Neural cell (in vitro differentiated cells): Measurements from ENCODE around the gene PNMA6A. TPM values are rescaled to one million over a fixed set of nuclear protein-coding genes. Genes with fewer than 3 reads are reported as not detected.
"Not testable (repeated sequence)": the region's sequence is repeated elsewhere in the genome, so short reads cannot be mapped to it uniquely, and the experiment has no call there.

Experiments used
- H2AFZ ChIP-seq: fragments of 200-600, 300-800 bp; sonication (generic), shearing (Covaris generic); 2 replicates; pipeline ENCODE4 v1.6.0; 2014; ENCODE audit warnings: low read depth, mild to moderate bottlenecking, antibody characterized with exemption, low read length, moderate library complexity
- H3F3A ChIP-seq: fragments of 200-600 bp; shearing (Covaris generic); 2 replicates; pipeline ENCODE4 v1.6.1; 2016; ENCODE audit warnings: mild to moderate bottlenecking, moderate library complexity, mixed read lengths, antibody characterized with exemption, low read length; ENCODE audit not compliant: insufficient read depth, poor library complexity, severe bottlenecking
- H3K27ac ChIP-seq: fragments of 200-600, 300-800 bp; sonication (generic), shearing (Covaris generic); 2 replicates; pipeline ENCODE4 v1.5.1; 2014; ENCODE audit warnings: mild to moderate bottlenecking, low read length, moderate library complexity
- H3K27me3 ChIP-seq: fragments of 300-800, 200-600 bp; sonication (generic), shearing (Covaris generic); 2 replicates; pipeline ENCODE4 v1.6.0; 2014; ENCODE audit warnings: mild to moderate bottlenecking, low read depth, low read length, moderate library complexity; ENCODE audit not compliant: insufficient read depth
- H3K36me3 ChIP-seq: fragments of 300-800, 200-600 bp; sonication (generic), shearing (Covaris generic); 2 replicates; pipeline ENCODE4 v1.5.1; 2014; ENCODE audit warnings: mild to moderate bottlenecking, antibody characterized with exemption, low read length, moderate library complexity; ENCODE audit not compliant: insufficient read depth
- H3K4me2 ChIP-seq: fragments of 300-800, 200-600 bp; sonication (generic), shearing (Covaris generic); 2 replicates; pipeline ENCODE4 v1.6.0; 2014; ENCODE audit warnings: mild to moderate bottlenecking, low read length
- H3K4me3 ChIP-seq: fragments of 300-800, 200-600 bp; sonication (generic), shearing (Covaris generic); 2 replicates; pipeline ENCODE4 v1.5.1; 2014; ENCODE audit warnings: mild to moderate bottlenecking, low read length, moderate library complexity
- H3K79me2 ChIP-seq: fragments of 200-600 bp; shearing (Covaris generic); replicated peaks from 2 replicates; pipeline ENCODE4 v1.6.0; 2014; ENCODE audit warnings: mild to moderate bottlenecking, low read length, moderate library complexity; ENCODE audit not compliant: insufficient read depth
- H3K9ac ChIP-seq: fragments of 300-800, 200-600 bp; sonication (generic), shearing (Covaris generic); 2 replicates; pipeline ENCODE4 v1.6.1; 2016; ENCODE audit warnings: mild to moderate bottlenecking, low read length, mixed read lengths
- H3K9me2 ChIP-seq: fragments of 200-600 bp; shearing (Covaris generic); 2 replicates; pipeline ENCODE4 v1.6.1; 2016; ENCODE audit warnings: mild to moderate bottlenecking, low read length, mixed read lengths; ENCODE audit not compliant: insufficient read depth
- H3K9me3 ChIP-seq: fragments of 200-600, 300-800 bp; sonication (generic), shearing (Covaris generic); 2 replicates; pipeline ENCODE4 v1.6.1; 2016; ENCODE audit warnings: mild to moderate bottlenecking, mixed run types, low read length, moderate library complexity, mixed read lengths
- H4K20me1 ChIP-seq: fragments of 200-600 bp; shearing (Covaris generic); 2 replicates; pipeline ENCODE4 v1.6.1; 2016; ENCODE audit warnings: mild to moderate bottlenecking, mixed run types; ENCODE audit not compliant: insufficient read depth
- CTCF ChIP-seq: fragments of 450-650 bp; IDR thresholded peaks from 2 replicates; pipeline ENCODE4 v1.5.1; 2014; ENCODE audit warnings: antibody characterized with exemption, mild to moderate bottlenecking, moderate library complexity; ENCODE audit not compliant: poor library complexity, severe bottlenecking
- EP300 ChIP-seq: fragments of 450-650 bp; conservative IDR thresholded peaks from 2 replicates; pipeline ENCODE4 v1.6.1; 2014; ENCODE audit warnings: antibody characterized with exemption, mild to moderate bottlenecking, moderate library complexity; ENCODE audit not compliant: poor library complexity, severe bottlenecking
- EZH2 ChIP-seq: fragments of 200-600, 300-800 bp; shearing (Covaris generic), sonication (generic); IDR thresholded peaks from 2 replicates; pipeline ENCODE4 v1.6.1; 2014; ENCODE audit warnings: antibody characterized with exemption, low read length, borderline replicate concordance, mild to moderate bottlenecking; ENCODE audit not compliant: insufficient read depth, poor library complexity, severe bottlenecking
- MXI1 ChIP-seq: fragments of 450-650 bp; conservative IDR thresholded peaks from 2 replicates; pipeline ENCODE4 v1.6.1; 2014; ENCODE audit warnings: antibody characterized with exemption, mild to moderate bottlenecking; ENCODE audit not compliant: poor library complexity, severe bottlenecking
- POLR2AphosphoS5 ChIP-seq: IDR thresholded peaks from 2 replicates; pipeline ENCODE4 v1.6.1; 2012
- RAD21 ChIP-seq: fragments of 450-650 bp; conservative IDR thresholded peaks from 2 replicates; pipeline ENCODE4 v1.6.1; 2014; ENCODE audit warnings: antibody characterized with exemption, mild to moderate bottlenecking, moderate library complexity
- REST ChIP-seq: IDR thresholded peaks from 2 replicates; pipeline ENCODE4 v1.6.1; 2012; ENCODE audit warnings: borderline replicate concordance
- SMC3 ChIP-seq: fragments of 450-650 bp; conservative IDR thresholded peaks from 2 replicates; pipeline ENCODE4 v1.6.1; 2014; ENCODE audit warnings: antibody characterized with exemption, mild to moderate bottlenecking, moderate library complexity; ENCODE audit not compliant: poor library complexity
- TAF1 ChIP-seq: IDR thresholded peaks from 2 replicates; pipeline ENCODE4 v1.6.1; 2012; ENCODE audit warnings: low read depth
- polyA plus RNA-seq: library from polyadenylated mRNA; depleted of rRNA; stranded (reverse); fragments of >200 nt; gene quantifications from 2 replicates; pipeline ENCODE4 v1.2.3, GENCODE V29; 2014

PNMA6A gene
- polyA plus RNA-seq, 1 donor from 2014 or later, result 11.3 TPM

GRCh38 chrX:153073331-153073730 lies 1.1 kb downstream of the PNMA6A start:
- not testable (repeated sequence) for H3K27me3 ChIP-seq, H3K9me3 ChIP-seq, H3K4me3 ChIP-seq, H3K36me3 ChIP-seq, H3K79me2 ChIP-seq, H2AFZ ChIP-seq, H3F3A ChIP-seq, H3K4me2 ChIP-seq, H3K9me2 ChIP-seq, H3K27ac ChIP-seq, H3K9ac ChIP-seq, H4K20me1 ChIP-seq

GRCh38 chrX:153074262-153074899 lies 2.1 kb downstream of the PNMA6A start:
- H3K79me2 ChIP-seq, result no peaks in the 10 kb centered on the region
- no peak overlapping the region for H3K27ac ChIP-seq
- H3K9ac ChIP-seq, result no peak overlapping the region
- H2AFZ ChIP-seq, result no peak overlapping the region
- TF ChIP-seq POLR2AphosphoS5 (no peak), SMC3 (no peak), RAD21 (no peak), REST (no peak), EP300 (no peak), TAF1 (no peak), CTCF (no peak), MXI1 (no peak), EZH2 (no peak)
- no peaks in the 10 kb centered on the region for H3F3A ChIP-seq
- H3K36me3 ChIP-seq, result no peaks in the 10 kb centered on the region
- H3K9me2 ChIP-seq, result no peaks in the 10 kb centered on the region
- H3K4me2 ChIP-seq, result no peak overlapping the region
- no peaks in the 10 kb centered on the region for H4K20me1 ChIP-seq
- H3K4me3 ChIP-seq, result no peak overlapping the region
- no peaks in the 10 kb centered on the region for H3K27me3 ChIP-seq
- no peaks in the 10 kb centered on the region for H3K9me3 ChIP-seq

- Histone ChIP-seq H4K20me1 (no peaks in the 10 kb centered on the region), H3F3A (no peaks in the 10 kb centered on the region), H3K27me3 (no peaks in the 10 kb centered on the region), H3K9me3 (no peaks in the 10 kb centered on the region), H3K4me2 (no peak overlapping the region), H3K9ac (no peak overlapping the region), H3K9me2 (no peaks in the 10 kb centered on the region), H3K4me3 (no peak overlapping the region), H3K27ac (no peak overlapping the region), H3K79me2 (no peaks in the 10 kb centered on the region), H3K36me3 (no peaks in the 10 kb centered on the region), H2AFZ (no peak overlapping the region)
- TF ChIP-seq CTCF (no peak), REST (no peak), TAF1 (no peak), SMC3 (no peak)
Measured at GRCh38 chrX:153074935-153075334, 2.7 kb downstream of the PNMA6A start.
